LNCAP (cell line): ENCODE results near the gene PHLDA3.
A peak's percentile ranks its signal among the peaks of the same experiment; 100 is the strongest.

ENCODE experiments used
- TF ChIP-seq, protein P1 (sequence below): fragments of 450-650 bp; IDR thresholded peaks from 2 replicates; pipeline ENCODE4 v1.5.1; 2017; ENCODE audit warnings: mild to moderate bottlenecking

The PHLDA3 gene

DNA sequence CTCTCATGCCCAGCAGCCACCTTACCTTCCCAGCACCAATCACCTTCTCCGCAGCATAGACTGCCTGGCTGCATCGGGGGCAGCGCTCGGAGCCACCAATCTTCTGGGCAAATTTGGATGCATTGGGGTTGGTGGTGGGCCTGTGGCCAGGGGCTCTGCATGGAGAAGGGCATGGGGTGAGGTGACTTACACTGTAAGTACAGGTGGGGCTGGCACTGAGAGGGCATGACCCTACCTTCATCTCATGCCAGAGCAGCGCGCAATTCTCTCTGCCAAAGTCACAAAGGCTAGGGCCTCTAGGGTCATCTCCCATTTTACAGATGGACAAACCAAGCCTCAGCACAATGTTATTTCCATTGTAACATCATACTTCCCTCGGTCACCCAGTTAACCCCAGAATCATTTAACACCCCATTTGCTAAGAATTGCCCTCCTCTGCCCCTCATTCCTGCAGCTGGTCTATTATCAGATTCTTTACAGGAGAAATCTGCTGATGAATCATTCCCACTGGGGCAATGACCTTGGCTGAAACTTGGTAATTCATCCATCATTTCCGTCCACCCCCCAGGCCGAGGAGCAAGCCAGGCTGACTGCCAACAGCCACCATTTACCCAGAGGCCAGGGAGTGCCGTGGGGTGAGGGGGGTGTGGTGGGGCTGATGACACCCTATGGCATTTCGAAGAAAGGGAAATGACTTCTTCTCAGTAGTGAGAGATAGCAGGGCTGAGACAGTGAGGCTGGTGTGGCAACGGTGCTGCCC, 20.0 kb upstream of the PHLDA3 start:
- TF ChIP-seq, protein P1, sequence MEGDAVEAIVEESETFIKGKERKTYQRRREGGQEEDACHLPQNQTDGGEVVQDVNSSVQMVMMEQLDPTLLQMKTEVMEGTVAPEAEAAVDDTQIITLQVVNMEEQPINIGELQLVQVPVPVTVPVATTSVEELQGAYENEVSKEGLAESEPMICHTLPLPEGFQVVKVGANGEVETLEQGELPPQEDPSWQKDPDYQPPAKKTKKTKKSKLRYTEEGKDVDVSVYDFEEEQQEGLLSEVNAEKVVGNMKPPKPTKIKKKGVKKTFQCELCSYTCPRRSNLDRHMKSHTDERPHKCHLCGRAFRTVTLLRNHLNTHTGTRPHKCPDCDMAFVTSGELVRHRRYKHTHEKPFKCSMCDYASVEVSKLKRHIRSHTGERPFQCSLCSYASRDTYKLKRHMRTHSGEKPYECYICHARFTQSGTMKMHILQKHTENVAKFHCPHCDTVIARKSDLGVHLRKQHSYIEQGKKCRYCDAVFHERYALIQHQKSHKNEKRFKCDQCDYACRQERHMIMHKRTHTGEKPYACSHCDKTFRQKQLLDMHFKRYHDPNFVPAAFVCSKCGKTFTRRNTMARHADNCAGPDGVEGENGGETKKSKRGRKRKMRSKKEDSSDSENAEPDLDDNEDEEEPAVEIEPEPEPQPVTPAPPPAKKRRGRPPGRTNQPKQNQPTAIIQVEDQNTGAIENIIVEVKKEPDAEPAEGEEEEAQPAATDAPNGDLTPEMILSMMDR: no peak

- TF ChIP-seq, protein P1: no peak
Observed at GRCh38 chr1:201487742-201488141, 18.8 kb upstream of the PHLDA3 start.

- TF ChIP-seq, protein P1: no peak
Observed at GRCh38 chr1:201486187-201486586, 17.2 kb upstream of the PHLDA3 start.

- TF ChIP-seq, protein P1: no peak
Observed at GRCh38 chr1:201485184-201485774, 16.3 kb upstream of the PHLDA3 start.

GRCh38 chr1:201483373-201483949, 14.5 kb upstream of the PHLDA3 start:
- TF ChIP-seq, protein P1: no peak

GRCh38 chr1:201482755-201483154, 13.8 kb upstream of the PHLDA3 start:
- TF ChIP-seq, protein P1: no peak

DNA sequence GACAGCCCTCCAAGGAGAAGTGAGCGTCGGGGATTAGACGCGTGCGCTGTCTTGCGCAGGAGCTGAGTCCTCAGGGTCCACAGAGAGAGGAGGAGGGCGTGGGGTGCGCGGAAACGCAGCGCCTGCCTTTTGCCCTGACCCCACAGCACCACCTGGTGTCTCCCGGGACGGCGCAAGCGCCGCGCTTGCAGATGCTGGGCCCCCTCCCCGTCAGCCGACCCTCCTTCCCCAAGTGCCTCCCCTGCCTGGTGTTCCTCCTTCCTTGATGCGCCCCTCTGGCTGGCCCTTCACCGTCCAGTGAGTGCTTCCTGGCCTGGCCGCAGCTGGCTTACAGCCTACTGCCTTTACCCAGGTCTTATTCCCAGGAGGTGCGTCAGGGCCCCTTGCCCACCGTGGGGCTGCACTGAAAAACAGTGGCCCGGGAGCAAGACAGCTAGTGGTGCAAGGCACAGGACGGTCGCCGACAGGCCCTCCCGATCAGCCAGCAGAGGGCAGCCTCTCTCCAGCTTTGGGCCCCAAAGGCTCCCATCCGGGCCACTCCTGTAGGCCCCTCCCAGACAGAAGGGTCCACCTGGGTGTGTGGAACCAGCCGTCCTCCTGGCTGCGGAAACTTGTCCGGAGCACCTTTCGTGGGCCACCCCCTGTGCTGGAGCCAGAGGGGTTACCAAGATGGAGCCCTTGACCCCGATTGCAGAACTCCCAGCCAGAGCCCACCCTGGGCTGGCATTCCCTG, 12.9 kb upstream of the PHLDA3 start:
- TF ChIP-seq, protein P1: peak; percentile 98
